Activated T-helper 2 cell treated with anti-CD3 and anti-CD28 coated beads, Interferon-gamma antibody, Interleukin-2, Interleukin-4, amounts not matched to agents 10 μg/mL and 5 μg/mL and 100 μg/mL, durations not matched to agents 14 hours and 24 hours and 36 hours (primary cell): ENCODE data around the gene TSN. TPM values are rescaled to one million over a fixed set of nuclear protein-coding genes. Genes with fewer than 3 reads are reported as not detected.
"Not testable (repeated sequence)": the region's sequence is repeated elsewhere in the genome, so short reads cannot be mapped to it uniquely, and the experiment has no call there.

ENCODE experiments used
- DNase-seq: peaks from one replicate; pipeline ENCODE4 v3.0.0; 2021; ENCODE audit warnings: low spot score
- H3K27ac Mint-ChIP-seq: one replicate; pipeline ENCODE4 v1.8.0; 2021; ENCODE audit warnings: mixed read lengths
- H3K27me3 Mint-ChIP-seq: one replicate; pipeline ENCODE4 v1.8.0; 2021; ENCODE audit warnings: low read depth, mixed read lengths
- H3K36me3 Mint-ChIP-seq: one replicate; pipeline ENCODE4 v1.8.0; 2021; ENCODE audit warnings: low read depth, mixed read lengths
- H3K4me1 Mint-ChIP-seq: one replicate; pipeline ENCODE4 v1.8.0; 2021; ENCODE audit warnings: low read depth, mixed read lengths
- H3K4me3 Mint-ChIP-seq: one replicate; pipeline ENCODE4 v1.8.0; 2021; ENCODE audit warnings: low read depth, mild to moderate bottlenecking, moderate library complexity, mixed read lengths
- H3K9me3 Mint-ChIP-seq: one replicate; pipeline ENCODE4 v1.8.0; 2021; ENCODE audit warnings: mixed read lengths
- intact Hi-C: fragments of 100-400 bp; cut with micrococcal nuclease; formaldehyde crosslinking; loops from one replicate; pipeline ENCODE4 v1.15.1; 2023
- total RNA-seq: library from RNA; stranded (reverse); gene quantifications from 2 replicates; pipeline ENCODE4 v1.2.3, GENCODE V29; 2022

Gene TSN
- total RNA-seq = 67.6 and 72.5 TPM in 2 replicates

- Mint-ChIP-seq H3K4me3 (peak within 1 kb of the TSS; percentile 97), H3K9me3 (no peaks in the 10 kb centered on the region), H3K4me1 (peaks cover 22% of the 10 kb centered on the region), H3K27me3 (no peaks in the 10 kb centered on the region), H3K27ac (peak within 1 kb of the TSS; percentile 91), H3K36me3 (peaks cover 23% of the 10 kb centered on the region)
- intact Hi-C loops = loop anchor here (1.0 kb wide), 4 partner anchors 19 to 225 kb away; partner anchors contain the start of genes CLASP1, NIFK and RNU4ATAC
- DNase-seq = peak; percentile 97
Observed at GRCh38 chr2:121755237-121756111, at the start of gene TSN. TSN (plus strand) TSS chr2:121755651; CDS start chr2:121755780, 129 bp downstream.

DNA sequence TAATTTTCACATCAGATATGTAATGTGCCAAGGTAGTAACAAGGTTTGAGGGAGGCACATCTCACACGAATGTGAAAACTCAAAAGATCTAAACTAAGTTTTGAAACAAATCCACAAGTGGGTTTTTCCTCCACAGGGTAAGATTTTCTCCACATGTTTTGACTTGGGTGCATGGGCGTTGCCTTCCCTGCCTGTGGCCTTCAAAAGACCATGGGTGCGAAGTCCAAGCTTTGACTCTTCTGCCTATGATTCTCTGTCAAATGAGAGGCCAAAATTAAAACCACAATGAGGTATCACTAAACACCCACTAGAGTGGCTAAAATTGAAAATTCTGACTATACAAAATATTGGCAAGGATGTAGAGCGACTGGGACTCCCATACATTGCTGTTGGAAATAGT is 49.5 kb upstream of the TSN start:
- H3K36me3 Mint-ChIP-seq = no peaks in the 10 kb centered on the region
- no peak overlapping the region for H3K27ac Mint-ChIP-seq
- H3K4me1 Mint-ChIP-seq = peaks cover 17% of the 10 kb centered on the region
- no peaks in the 10 kb centered on the region for H3K9me3 Mint-ChIP-seq
- H3K27me3 Mint-ChIP-seq = no peaks in the 10 kb centered on the region
- no peak for DNase-seq
- no peak overlapping the region for H3K4me3 Mint-ChIP-seq
- intact Hi-C loops = no loop called here

DNA sequence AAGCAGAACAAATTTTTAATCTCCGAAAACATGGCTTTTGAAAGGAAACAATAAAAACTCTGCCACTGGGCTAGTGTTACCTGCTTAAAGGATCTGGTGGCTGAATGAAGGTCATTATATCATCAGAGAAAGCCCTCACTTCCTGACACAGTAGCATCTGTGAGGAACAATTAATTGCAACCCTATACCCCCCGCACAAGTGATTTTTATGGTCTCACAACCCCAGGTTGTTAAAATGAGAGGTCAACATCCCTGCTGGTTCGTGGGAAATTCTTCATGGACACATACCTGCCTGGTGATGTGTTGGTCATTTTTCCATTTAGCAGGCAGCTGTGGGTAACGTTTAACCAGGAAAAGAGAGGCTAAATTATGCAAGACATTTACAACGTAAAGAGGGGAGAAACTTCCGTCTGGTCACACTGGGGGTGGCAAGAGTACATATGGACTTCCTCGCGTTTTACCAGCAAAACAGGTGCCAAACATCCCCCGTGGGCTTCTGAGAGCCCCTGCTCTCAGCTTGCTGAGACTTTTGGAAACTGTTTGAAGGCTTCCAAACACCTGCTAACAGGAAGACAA is 48.0 kb upstream of the TSN start:
- no peaks in the 10 kb centered on the region for H3K27me3 Mint-ChIP-seq
- H3K9me3 Mint-ChIP-seq = no peaks in the 10 kb centered on the region
- no peaks in the 10 kb centered on the region for H3K36me3 Mint-ChIP-seq
- DNase-seq = no peak
- H3K4me1 Mint-ChIP-seq = peaks cover 6% of the 10 kb centered on the region
- intact Hi-C loops = no loop called here
- no peak overlapping the region for H3K27ac Mint-ChIP-seq
- H3K4me3 Mint-ChIP-seq = no peak overlapping the region

DNA sequence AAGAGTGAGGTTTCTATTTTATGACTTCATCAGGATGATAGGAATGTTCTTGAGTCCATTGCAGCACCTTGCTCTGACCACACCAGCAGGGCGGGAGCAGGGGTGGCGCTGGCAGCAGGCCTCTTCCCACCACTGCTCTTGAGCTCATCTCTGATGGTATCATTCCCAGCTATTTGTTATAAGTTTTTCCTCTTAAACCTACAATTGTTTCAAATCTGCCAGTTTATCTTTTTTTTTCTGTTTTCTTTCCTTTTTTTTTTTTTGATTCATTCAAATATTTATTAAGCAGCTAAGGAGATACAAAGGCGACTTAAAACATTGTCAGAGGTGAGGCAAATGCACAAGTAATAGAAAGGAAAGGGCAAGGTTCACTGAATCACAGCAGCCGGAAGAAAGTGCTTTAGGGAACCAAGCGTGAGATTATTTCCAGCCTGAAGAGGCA is 47.5 kb upstream of the TSN start:
- Mint-ChIP-seq H3K36me3 (no peaks in the 10 kb centered on the region), H3K27ac (no peak overlapping the region), H3K4me1 (peaks cover 4% of the 10 kb centered on the region), H3K9me3 (no peaks in the 10 kb centered on the region), H3K4me3 (no peak overlapping the region), H3K27me3 (no peaks in the 10 kb centered on the region)
- intact Hi-C loops = no loop called here
- DNase-seq = no peak

DNA sequence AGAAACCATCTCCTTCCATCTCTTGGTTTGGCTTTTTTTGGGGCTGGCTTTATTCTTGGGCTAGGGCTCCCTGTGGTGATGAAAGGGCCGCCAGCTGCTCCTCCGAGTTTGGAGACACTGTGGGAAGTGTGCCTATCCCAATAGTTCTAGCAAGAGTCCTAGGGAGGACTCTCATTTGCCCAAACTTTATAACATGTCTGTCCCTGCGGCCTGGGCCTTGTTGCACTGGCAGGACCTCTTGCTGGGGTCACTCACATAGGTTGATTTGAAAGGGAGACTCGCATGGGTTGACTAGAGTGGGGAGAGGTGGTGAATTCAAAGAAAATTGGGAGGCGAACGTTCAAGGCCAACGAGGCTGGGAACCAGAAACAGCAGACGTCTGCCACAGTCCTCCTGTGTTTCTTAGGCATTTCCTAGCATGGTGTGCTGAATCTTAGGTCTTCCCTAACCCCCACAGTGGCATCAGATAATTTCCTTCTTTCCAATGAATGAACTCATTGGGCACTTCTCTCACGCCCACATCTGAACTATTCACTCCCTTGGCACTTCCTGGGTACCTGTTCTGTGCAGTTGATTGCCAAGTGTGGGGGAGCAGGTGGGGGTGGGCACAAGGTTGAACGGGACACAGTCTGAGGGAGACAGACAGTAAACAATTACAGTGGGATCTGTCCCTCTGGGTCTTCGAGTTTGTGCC is 45.5 kb upstream of the TSN start:
- Mint-ChIP-seq H3K4me1 (peaks cover 4% of the 10 kb centered on the region), H3K4me3 (no peak overlapping the region), H3K9me3 (no peaks in the 10 kb centered on the region), H3K27ac (no peak overlapping the region), H3K27me3 (no peaks in the 10 kb centered on the region), H3K36me3 (no peaks in the 10 kb centered on the region)
- intact Hi-C loops = no loop called here
- DNase-seq = no peak

GRCh38 chr2:121710470-121711170 is 44.8 kb upstream of the TSN start:
- Mint-ChIP-seq H3K9me3 (no peaks in the 10 kb centered on the region), H3K36me3 (no peaks in the 10 kb centered on the region), H3K27ac (no peak overlapping the region), H3K4me1 (peaks cover 4% of the 10 kb centered on the region), H3K27me3 (no peaks in the 10 kb centered on the region), H3K4me3 (no peak overlapping the region)
- DNase-seq = no peak
- intact Hi-C loops = no loop called here

DNA sequence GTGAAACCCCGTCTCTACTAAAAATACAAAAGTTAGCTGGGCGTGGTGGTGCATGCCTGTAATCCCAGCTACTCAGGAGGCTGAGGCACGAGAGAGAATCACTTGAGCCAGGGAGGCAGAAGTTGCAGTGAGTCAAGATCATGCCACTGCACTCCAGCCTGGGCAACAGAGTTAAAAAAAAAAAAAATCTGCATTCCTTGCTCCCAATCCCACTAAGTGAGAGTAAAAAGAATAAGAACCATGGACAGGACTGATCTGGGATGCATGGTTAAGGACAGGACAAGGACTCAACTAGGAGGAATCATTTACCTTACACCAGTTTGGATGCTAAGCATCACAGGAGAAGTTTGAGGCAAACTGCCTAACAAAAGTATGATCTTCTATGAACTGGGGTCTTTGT is 44.0 kb upstream of the TSN start:
- DNase-seq, H3K9me3 Mint-ChIP-seq, H3K27me3 Mint-ChIP-seq, H3K27ac Mint-ChIP-seq, H3K4me3 Mint-ChIP-seq, H3K36me3 Mint-ChIP-seq, H3K4me1 Mint-ChIP-seq, intact Hi-C loops: not testable (repeated sequence)

GRCh38 chr2:121716126-121716525 is 39.3 kb upstream of the TSN start:
- intact Hi-C loops = no loop called here
- Mint-ChIP-seq H3K4me3 (no peak overlapping the region), H3K4me1 (peaks cover 3% of the 10 kb centered on the region), H3K9me3 (no peaks in the 10 kb centered on the region), H3K36me3 (no peaks in the 10 kb centered on the region), H3K27me3 (no peaks in the 10 kb centered on the region), H3K27ac (no peak overlapping the region)
- DNase-seq = no peak

DNA sequence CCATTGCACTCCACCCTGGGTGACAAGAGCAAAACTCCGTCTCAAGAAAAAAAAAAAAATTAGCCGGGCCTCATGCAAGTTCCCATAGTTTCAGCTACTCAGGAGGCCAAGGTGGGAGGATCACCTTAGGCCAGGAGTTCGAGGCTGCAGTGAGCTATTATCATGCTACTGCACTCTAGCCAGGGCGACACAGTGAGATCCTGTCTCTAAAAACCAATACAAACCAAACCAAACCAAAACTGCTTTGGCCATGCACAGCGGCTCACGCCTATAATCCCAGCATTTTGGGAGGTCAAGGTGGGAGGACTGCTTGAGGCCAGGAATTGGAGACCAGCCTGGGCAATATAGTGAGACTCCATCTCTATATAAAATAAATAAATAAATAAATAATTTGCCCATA is 37.9 kb upstream of the TSN start:
- H3K27ac Mint-ChIP-seq = no peak overlapping the region
- H3K36me3 Mint-ChIP-seq = no peaks in the 10 kb centered on the region
- H3K4me3 Mint-ChIP-seq = no peak overlapping the region
- DNase-seq = no peak
- intact Hi-C loops = no loop called here
- H3K27me3 Mint-ChIP-seq = no peaks in the 10 kb centered on the region
- H3K9me3 Mint-ChIP-seq = no peaks in the 10 kb centered on the region
- peaks cover 9% of the 10 kb centered on the region for H3K4me1 Mint-ChIP-seq

GRCh38 chr2:121721926-121722325 is 33.5 kb upstream of the TSN start:
- Mint-ChIP-seq H3K27me3 (no peaks in the 10 kb centered on the region), H3K36me3 (peaks cover 8% of the 10 kb centered on the region), H3K27ac (peak overlapping the region; percentile 87), H3K9me3 (no peaks in the 10 kb centered on the region), H3K4me1 (peaks cover 18% of the 10 kb centered on the region), H3K4me3 (no peak overlapping the region)
- intact Hi-C loops = loop anchor here (1.0 kb wide), 7 partner anchors 14 to 195 kb away; partner anchors contain the start of genes CLASP1, NIFK and TSN
- DNase-seq = no peak

GRCh38 chr2:121722479-121722878 is 33.0 kb upstream of the TSN start:
- no peak for DNase-seq
- Mint-ChIP-seq H3K36me3 (peaks cover 12% of the 10 kb centered on the region), H3K4me3 (no peak overlapping the region), H3K4me1 (peaks cover 18% of the 10 kb centered on the region), H3K9me3 (no peaks in the 10 kb centered on the region), H3K27ac (peak overlapping the region; percentile 87), H3K27me3 (no peaks in the 10 kb centered on the region)
- intact Hi-C loops = loop anchor here (1.0 kb wide), 7 partner anchors 14 to 195 kb away; partner anchors contain the start of genes CLASP1, NIFK and TSN

DNA sequence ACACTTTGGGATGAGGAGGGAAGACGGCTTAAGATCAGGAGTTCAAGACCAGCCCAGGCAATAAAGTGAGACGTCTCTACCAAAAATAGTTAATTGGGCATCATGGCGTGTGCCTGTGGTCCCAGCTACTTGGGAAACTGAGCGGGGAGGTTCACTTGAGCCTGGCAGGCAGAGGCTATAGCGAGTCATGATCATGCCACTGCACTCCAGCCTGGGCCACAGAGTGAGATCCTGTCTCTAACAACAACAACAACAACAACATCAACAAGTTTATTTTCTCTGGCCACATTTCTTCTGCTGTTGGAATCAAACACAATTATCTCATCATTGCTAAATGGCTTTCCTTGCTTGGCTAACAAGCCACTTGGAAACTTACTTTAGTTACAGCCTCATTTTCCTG is 32.1 kb upstream of the TSN start:
- intact Hi-C loops = no loop called here
- Mint-ChIP-seq H3K27ac (peak overlapping the region; percentile 87), H3K4me1 (peaks cover 21% of the 10 kb centered on the region), H3K36me3 (peaks cover 21% of the 10 kb centered on the region), H3K4me3 (no peak overlapping the region), H3K27me3 (no peaks in the 10 kb centered on the region), H3K9me3 (no peaks in the 10 kb centered on the region)
- no peak for DNase-seq
